Heart left ventricle (tissue), 16 donors: ENCODE data around the gene SCN4B. TPM values are rescaled to one million over a fixed set of nuclear protein-coding genes. Genes with fewer than 3 reads are reported as not detected.

Source experiments
- ATAC-seq, 4 donors: fragments of 200-7000 bp; cut with Tn5 transposase; one replicate each; pipeline ENCODE4 v1.9.1; 2020 to 2022; ENCODE audit warnings: moderate library complexity in 4 of 4, mild to moderate bottlenecking in 3 of 4, moderate number of reproducible peaks in 1 of 4
- DNase-seq, 5 donors: peaks; one replicate each; pipeline ENCODE4 v3.0.0-alpha.2; 2020
- H3K27ac ChIP-seq, 12 donors: fragments of 200-600 bp; sonication (generic) in 4 of 12; one replicate each; pipeline versions ENCODE4 v1.5.0 to v1.8.0; 2016 to 2022; ENCODE audit warnings: mild to moderate bottlenecking in 2 of 12
- H3K27me3 ChIP-seq, 9 donors: fragments of 200-600 bp; sonication (generic) in 2 of 9; one replicate each; pipeline versions ENCODE4 v1.5.1 to v1.8.0; 2016 to 2022; ENCODE audit warnings: mild to moderate bottlenecking in 3 of 9
- H3K36me3 ChIP-seq, 9 donors: fragments of 200-600 bp; sonication (generic) in 2 of 9; one replicate each; pipeline versions ENCODE4 v1.5.0 to v1.8.0; 2018 to 2022; ENCODE audit warnings: mild to moderate bottlenecking in 2 of 9
- H3K4me1 ChIP-seq, 12 donors: fragments of 200-600 bp; sonication (generic) in 4 of 12; one replicate each; pipeline versions ENCODE4 v1.5.0 to v1.8.0; 2016 to 2022; ENCODE audit warnings: mild to moderate bottlenecking in 3 of 12
- H3K4me3 ChIP-seq, 12 donors: fragments of 200-600 bp; sonication (generic) in 4 of 12; one replicate each; pipeline versions ENCODE4 v1.5.0 to v1.8.0; 2017 to 2022; ENCODE audit warnings: mild to moderate bottlenecking in 9 of 12, moderate library complexity in 4 of 12
- H3K9me3 ChIP-seq, 12 donors: fragments of 200-600 bp; sonication (generic) in 4 of 12; one replicate each; pipeline versions ENCODE4 v1.5.0 to v1.8.0; 2016 to 2022; ENCODE audit warnings: mild to moderate bottlenecking in 1 of 12
- POLR2A ChIP-seq, 2 donors: fragments of 450-650 bp; IDR thresholded peaks; one replicate each; pipeline ENCODE4 v1.6.1; 2017; ENCODE audit warnings: antibody characterized with exemption in 2 of 2, mild to moderate bottlenecking in 2 of 2, moderate library complexity in 2 of 2
- WGBS, 4 donors: extraction: QIAGEN DNeasy Blood & Tissue Kit in 2 of 4; methylation state at CpG; one replicate each; pipeline versions ENCODE4 v1.1.5 to v1.1.7; 2013 to 2018; 5-methylcytosine and 5-hydroxymethylcytosine counted together
- intact Hi-C, 10 donors: fragments of 100-400 bp; cut with DNase I; formaldehyde crosslinking; loops; one replicate each; pipeline versions ENCODE4 v1.11.1 to v1.14.2; 2022
- polyA plus RNA-seq, 2 donors: library from polyadenylated mRNA; stranded (reverse); fragments of 200-250 nt; gene quantifications; one replicate each; pipeline ENCODE4 v1.2.3, GENCODE V29; 2013
- total RNA-seq, 9 donors: library from RNA; depleted of rRNA in 2 of 9; stranded (reverse); fragments of >200 nt in 2 of 9; fragmentation: NEBNext Ultra II Directional in 3 of 9; extraction: Animal tissue kit (Norgen Biotek cat#: 25700) in 3 of 9; gene quantifications; one replicate each; pipeline versions ENCODE4 v1.1.0 to v1.2.4, GENCODE V29; 2016 to 2023
- TF ChIP-seq, protein P1 (sequence below), 12 donors: fragments of 200-600 bp; sonication (generic) in 4 of 12; IDR thresholded peaks; one replicate each; pipeline versions ENCODE4 v1.5.0 to v1.8.0; 2018 to 2022; ENCODE audit warnings: antibody characterized with exemption in 12 of 12, mild to moderate bottlenecking in 5 of 12
- donor health status: ischemic (EF 13 %, LVEDD 7.1; RV severe dilation, severe dysfunction).
- donor health status: healthy with polysubstance abuse.
- donor health status: DM: no; HTN: yes; CAD: no.
- donor health status: DM: no; HTN: no; CAD: no.
- donor health status: ischemic (EF 25% LVEDD 6.9; RV normal size, moderate dysfunction).
- donor health status: ischemic (EF 25% LVEDD 5.7; RV mildly dilated, moderate dysfunction).
- donor health status: healthy.
- donor health status: DM: yes; HTN: yes; CAD: no.
- donor health status: ischemic (EF 35%, LVEDD 5.7; RV mildly dilated, moderate dysfunction).
- donor health status: nonischemic (EF 11% LVEDD 7.7; RV severe dilation, severe dysfunction).
- donor health status: DM: yes; HTN: yes; CAD: no.
- donor health status: PGD.
- donor health status: ischemic (EF 29% LVEDD 5.4; RV normal size, mild dysfunction).
- donor health status: nonischemic (EF 23%, LVEDD 6.1; RV moderate dilation, normal function).

Gene SCN4B
- total and polyA plus RNA-seq, 11 donors: 2.1 to 16.9 (median 11.9) TPM

DNA sequence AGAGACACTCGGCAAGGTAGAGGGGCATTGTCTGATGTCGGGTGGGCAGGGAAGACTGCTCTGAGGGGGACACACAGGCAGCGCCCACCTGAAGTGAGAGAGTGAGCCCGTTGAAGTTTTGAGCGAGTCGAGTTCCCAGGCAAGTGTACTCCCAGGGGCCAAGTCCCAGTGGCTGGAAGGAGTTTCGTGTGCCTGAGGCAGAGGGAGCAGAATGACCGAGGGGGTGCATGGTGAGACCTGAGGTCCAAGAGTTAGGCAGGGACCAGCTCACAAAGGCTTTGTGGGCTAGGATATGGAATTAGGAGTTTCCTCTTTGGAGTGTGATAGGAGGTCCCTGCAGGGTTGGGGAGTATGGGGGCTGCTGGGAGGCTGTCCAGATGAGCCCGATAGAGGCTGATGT is 17.6 kb upstream of the SCN4B start:
- Histone ChIP-seq H3K4me1 (peaks cover 3 to 45% (median 18%) of the 10 kb centered on the region in 12 donors), H3K27ac (peak overlapping the region in 1 of 12 donors; percentile 23), H3K4me3 (no peak overlapping the region), H3K27me3 (peaks cover 0 to 8% (median 0%) of the 10 kb centered on the region in 9 donors), H3K9me3 (no peaks in the 10 kb centered on the region), H3K36me3 (peaks cover 0 to 10% (median 0%) of the 10 kb centered on the region in 9 donors)
- DNase-seq (peak in 1 of 5 donors; percentile 24), ATAC-seq (no peak)
- intact Hi-C loops: loop anchor here in 2 of 10 donors (2.0 kb wide), 1 partner anchor 25 kb away; no protein-coding TSS in a partner anchor
- TF ChIP-seq, protein P1, sequence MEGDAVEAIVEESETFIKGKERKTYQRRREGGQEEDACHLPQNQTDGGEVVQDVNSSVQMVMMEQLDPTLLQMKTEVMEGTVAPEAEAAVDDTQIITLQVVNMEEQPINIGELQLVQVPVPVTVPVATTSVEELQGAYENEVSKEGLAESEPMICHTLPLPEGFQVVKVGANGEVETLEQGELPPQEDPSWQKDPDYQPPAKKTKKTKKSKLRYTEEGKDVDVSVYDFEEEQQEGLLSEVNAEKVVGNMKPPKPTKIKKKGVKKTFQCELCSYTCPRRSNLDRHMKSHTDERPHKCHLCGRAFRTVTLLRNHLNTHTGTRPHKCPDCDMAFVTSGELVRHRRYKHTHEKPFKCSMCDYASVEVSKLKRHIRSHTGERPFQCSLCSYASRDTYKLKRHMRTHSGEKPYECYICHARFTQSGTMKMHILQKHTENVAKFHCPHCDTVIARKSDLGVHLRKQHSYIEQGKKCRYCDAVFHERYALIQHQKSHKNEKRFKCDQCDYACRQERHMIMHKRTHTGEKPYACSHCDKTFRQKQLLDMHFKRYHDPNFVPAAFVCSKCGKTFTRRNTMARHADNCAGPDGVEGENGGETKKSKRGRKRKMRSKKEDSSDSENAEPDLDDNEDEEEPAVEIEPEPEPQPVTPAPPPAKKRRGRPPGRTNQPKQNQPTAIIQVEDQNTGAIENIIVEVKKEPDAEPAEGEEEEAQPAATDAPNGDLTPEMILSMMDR (IDR thresholded peaks at IDR 0.05): no peak
- no peak for TF ChIP-seq POLR2A (IDR thresholded peaks at IDR 0.05)
- 72 to 81% (median 80%) methylated on average over 9 of the region's 9 CpGs for WGBS, 4 donors

DNA sequence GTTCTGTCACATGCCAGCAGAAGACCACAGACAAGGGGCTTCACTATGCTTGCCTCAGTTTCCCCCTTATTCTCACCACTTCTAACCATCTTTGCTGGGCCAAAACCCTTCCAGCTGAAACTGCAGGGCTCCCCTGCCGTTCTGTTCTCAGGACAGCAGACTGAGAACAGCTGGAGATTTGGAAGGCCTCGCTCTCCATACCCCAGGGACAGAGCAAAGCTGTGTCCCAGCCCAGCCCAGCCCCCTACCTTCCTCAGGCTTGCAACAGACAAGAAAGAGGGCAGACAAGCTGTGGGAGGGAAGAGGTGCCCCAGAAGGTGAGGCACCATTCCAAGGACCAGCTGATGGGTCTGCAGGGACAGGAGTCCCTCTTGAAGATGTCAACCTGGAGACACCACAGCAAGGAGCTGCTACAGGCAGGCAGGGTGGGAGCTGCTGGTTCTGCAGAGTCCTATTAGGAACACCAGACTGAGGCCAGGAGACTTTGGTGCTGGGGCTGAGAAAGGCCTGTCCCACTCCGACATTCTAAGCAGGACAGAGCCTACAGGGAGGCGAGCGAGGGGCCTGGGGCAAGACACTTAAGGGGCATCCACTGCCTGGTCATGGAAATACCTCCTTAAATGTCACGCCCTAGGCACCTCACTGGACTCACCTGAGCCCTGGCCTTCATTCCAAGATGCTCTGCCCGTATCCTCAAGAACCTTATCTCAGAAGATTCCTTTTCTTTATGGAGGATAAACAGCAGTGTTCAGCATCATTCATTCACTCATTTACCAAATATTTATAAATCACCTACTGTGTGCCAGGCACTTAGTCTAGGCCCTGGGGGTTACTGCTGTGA is 16.9 kb upstream of the SCN4B start:
- DNase-seq: peak in 3 of 5 donors; percentile 12 to 54 (median 42)
- Histone ChIP-seq H3K36me3 (peaks cover 0 to 10% (median 0%) of the 10 kb centered on the region in 9 donors), H3K9me3 (no peaks in the 10 kb centered on the region), H3K4me1 (peaks cover 3 to 43% (median 16%) of the 10 kb centered on the region in 12 donors), H3K4me3 (no peak overlapping the region), H3K27ac (peak overlapping the region in 2 of 12 donors; percentile 9 to 19), H3K27me3 (peaks cover 0 to 8% (median 0%) of the 10 kb centered on the region in 9 donors)
- 65 to 79% (median 75%) methylated on average over 7 of the region's 7 CpGs for WGBS, 4 donors
- TF ChIP-seq, protein P1 (IDR thresholded peaks at IDR 0.05): no peak
- TF ChIP-seq POLR2A (IDR thresholded peaks at IDR 0.05): no peak
- no peak for ATAC-seq
- intact Hi-C loops: loop anchor here in 2 of 10 donors (2.0 kb wide), 1 partner anchor 25 kb away; no protein-coding TSS in a partner anchor

DNA sequence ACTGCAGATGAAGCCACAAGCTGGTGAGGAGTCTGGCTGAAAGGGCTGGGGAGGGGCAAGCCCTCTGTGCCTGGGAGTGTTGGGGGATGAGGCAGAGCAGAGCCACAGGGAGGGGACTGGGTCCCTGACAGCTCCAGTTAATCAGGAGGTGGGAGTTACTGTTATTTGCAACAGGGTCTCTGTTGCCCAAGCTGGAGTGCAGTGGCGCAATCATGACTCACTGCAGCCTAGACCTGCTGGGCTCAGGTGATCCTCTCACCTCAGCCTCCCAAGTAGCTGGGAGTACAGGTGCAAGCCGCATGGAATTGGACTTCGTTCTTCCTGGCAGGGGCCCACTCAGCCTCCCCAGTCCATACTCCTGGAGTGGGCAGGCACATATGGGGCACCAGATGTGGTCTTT is 16.1 kb upstream of the SCN4B start:
- Histone ChIP-seq H3K4me3 (no peak overlapping the region), H3K27me3 (peaks cover 0 to 8% (median 0%) of the 10 kb centered on the region in 9 donors), H3K4me1 (peaks cover 3 to 41% (median 16%) of the 10 kb centered on the region in 12 donors), H3K36me3 (peaks cover 0 to 10% (median 0%) of the 10 kb centered on the region in 9 donors), H3K9me3 (no peaks in the 10 kb centered on the region), H3K27ac (peak overlapping the region in 1 of 12 donors; percentile 19)
- peak in 1 of 5 donors; percentile 21 for DNase-seq
- TF ChIP-seq, protein P1 (IDR thresholded peaks at IDR 0.05): no peak
- TF ChIP-seq POLR2A (IDR thresholded peaks at IDR 0.05): no peak
- WGBS, 4 donors: 85 to 100% (median 90%) methylated on average over 1 to 3 of the region's 3 CpGs
- intact Hi-C loops: no loop called here
- no peak for ATAC-seq

DNA sequence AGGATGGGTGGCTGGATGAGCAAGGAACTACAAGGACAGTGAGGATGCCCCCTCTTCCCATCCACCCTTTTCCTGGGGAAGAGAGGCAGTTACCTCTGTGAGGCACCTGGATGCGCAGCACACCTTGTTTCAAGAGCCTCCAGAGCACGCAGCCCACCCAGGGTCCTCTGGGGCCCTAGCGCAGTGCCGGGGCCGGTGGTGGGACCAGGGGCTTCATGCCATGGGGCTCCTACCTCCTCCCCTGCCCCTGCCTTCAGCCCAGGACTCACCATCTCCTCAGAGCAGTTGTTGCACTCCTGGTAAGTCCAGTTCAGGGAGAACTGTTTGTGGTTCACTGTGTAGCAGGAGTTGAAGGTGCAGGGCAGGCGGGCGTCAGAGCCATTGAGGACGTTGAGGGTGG is 15.7 kb upstream of the SCN4B start:
- Histone ChIP-seq H3K36me3 (peaks cover 0 to 10% (median 0%) of the 10 kb centered on the region in 9 donors), H3K27me3 (peaks cover 0 to 8% (median 0%) of the 10 kb centered on the region in 9 donors), H3K4me1 (peaks cover 3 to 41% (median 16%) of the 10 kb centered on the region in 12 donors), H3K9me3 (no peaks in the 10 kb centered on the region), H3K4me3 (no peak overlapping the region), H3K27ac (no peak overlapping the region)
- WGBS, 4 donors: 84 to 89% (median 88%) methylated on average over 8 of the region's 8 CpGs
- DNase-seq: peak in 1 of 5 donors; percentile 56
- intact Hi-C loops: no loop called here
- no peak for ATAC-seq
- TF ChIP-seq, protein P1 (IDR thresholded peaks at IDR 0.05): no peak
- no peak for TF ChIP-seq POLR2A (IDR thresholded peaks at IDR 0.05)
